ENCODE measurements around the gene CACNA2D1.

- TF ChIP-seq CTCF (IDR thresholded peaks at IDR 0.05) = no peak
- no peak for TF ChIP-seq POLR2A (IDR thresholded peaks at IDR 0.05)
Measured at GRCh38 chr7:82428186-82428961, 15.2 kb downstream of the CACNA2D1 start.
